WTC11 (cell line): ENCODE measurements around the gene SCYL1. TPM values are rescaled to one million over a fixed set of nuclear protein-coding genes. Genes with fewer than 3 reads are reported as not detected.
A peak's percentile ranks its signal among the peaks of the same experiment; 100 is the strongest.

ENCODE experiments used
- ATAC-seq: fragments of 200-7000 bp; cut with Tn5 transposase; 2 replicates; pipeline ENCODE4 v1.10.0; 2021; ENCODE audit warnings: mild to moderate bottlenecking, moderate library complexity
- CTCF ChIA-PET: fragments of 300-600 bp; sonication (Branson Sonifier 250); formaldehyde crosslinking; loops from one replicate; lab custom pipeline; 2021; ENCODE audit warnings: antibody characterized with exemption; lab: Charles Lee
- POLR2A ChIA-PET: fragments of 350-600 bp; sonication (Branson Sonifier 250); formaldehyde crosslinking; loops from one replicate; lab custom pipeline; 2021; ENCODE audit warnings: antibody characterized with exemption; lab: Charles Lee
- DNase-seq: peaks from one replicate; pipeline ENCODE4 v3.0.0; 2021; ENCODE audit warnings: low spot score
- H3K27ac Mint-ChIP-seq: 2 replicates; pipeline ENCODE4 v1.8.0; 2021; ENCODE audit warnings: mixed read lengths
- H3K27me3 Mint-ChIP-seq: 2 replicates; pipeline ENCODE4 v1.8.0; 2021; ENCODE audit warnings: low read depth, mild to moderate bottlenecking, moderate library complexity, mixed read lengths
- H3K36me3 Mint-ChIP-seq: 2 replicates; pipeline ENCODE4 v1.8.0; 2021; ENCODE audit warnings: mixed read lengths
- H3K4me1 Mint-ChIP-seq: 2 replicates; pipeline ENCODE4 v1.8.0; 2022; ENCODE audit warnings: mixed read lengths
- H3K4me3 Mint-ChIP-seq: 2 replicates; pipeline ENCODE4 v1.8.0; 2021; ENCODE audit warnings: mild to moderate bottlenecking, moderate library complexity, mixed read lengths
- H3K9me3 Mint-ChIP-seq: 2 replicates; pipeline ENCODE4 v1.8.0; 2021; ENCODE audit warnings: mixed read lengths
- ATF3 ChIP-seq: sonication (generic); formaldehyde crosslinking; conservative IDR thresholded peaks from 2 replicates; pipeline ENCODE4 v1.8.1; 2022; ENCODE audit warnings: mild to moderate bottlenecking, missing genetic modification reagents
- E2F4 ChIP-seq: sonication (generic); formaldehyde crosslinking; IDR thresholded peaks from 2 replicates; pipeline ENCODE4 v1.8.1; 2022; ENCODE audit warnings: low read depth, mild to moderate bottlenecking, moderate library complexity, missing genetic modification reagents, borderline replicate concordance
- FOXP1 ChIP-seq: sonication (generic); formaldehyde crosslinking; IDR thresholded peaks from 2 replicates; pipeline ENCODE4 v1.8.0; 2022; ENCODE audit warnings: missing genetic modification reagents, mild to moderate bottlenecking, moderate library complexity, borderline replicate concordance
- JUN ChIP-seq: sonication (generic); formaldehyde crosslinking; IDR thresholded peaks from 2 replicates; pipeline ENCODE4 v1.8.0; 2023; ENCODE audit warnings: mild to moderate bottlenecking, missing genetic modification reagents
- NR2C2 ChIP-seq: sonication (generic); formaldehyde crosslinking; IDR thresholded peaks from 2 replicates; pipeline ENCODE4 v1.8.0; 2022; ENCODE audit warnings: mild to moderate bottlenecking, missing genetic modification reagents
- RELA ChIP-seq: sonication (generic); formaldehyde crosslinking; IDR thresholded peaks from 2 replicates; pipeline ENCODE4 v1.8.1; 2022; ENCODE audit warnings: missing genetic modification reagents, mild to moderate bottlenecking, borderline replicate concordance
- TEAD4 ChIP-seq: sonication (generic); formaldehyde crosslinking; IDR thresholded peaks from 2 replicates; pipeline ENCODE4 v1.8.0; 2022; ENCODE audit warnings: mild to moderate bottlenecking, missing genetic modification reagents
- TP53 ChIP-seq: sonication (generic); formaldehyde crosslinking; IDR thresholded peaks from 2 replicates; pipeline ENCODE4 v1.8.1; 2023; ENCODE audit warnings: mild to moderate bottlenecking, missing genetic modification reagents
- ZNF138 ChIP-seq: sonication (generic); formaldehyde crosslinking; conservative IDR thresholded peaks from 2 replicates; pipeline ENCODE4 v1.8.1; 2022; ENCODE audit warnings: mild to moderate bottlenecking, moderate library complexity, missing genetic modification reagents
- total RNA-seq: library from RNA; stranded (reverse); gene quantifications from 3 replicates; pipeline ENCODE4 v1.2.3, GENCODE V29; 2021
- TF ChIP-seq, protein P1 (sequence below): sonication (generic); formaldehyde crosslinking; IDR thresholded peaks from 2 replicates; pipeline ENCODE4 v1.8.1; 2023; ENCODE audit warnings: mild to moderate bottlenecking, missing genetic modification reagents, borderline replicate concordance
- TF ChIP-seq, protein P2 (sequence below): sonication (generic); formaldehyde crosslinking; IDR thresholded peaks from 2 replicates; pipeline ENCODE4 v1.8.1; 2023; ENCODE audit warnings: mild to moderate bottlenecking, missing genetic modification reagents
- TF ChIP-seq, protein P3 (sequence below): sonication (generic); formaldehyde crosslinking; IDR thresholded peaks from 2 replicates; pipeline ENCODE4 v1.8.1; 2023; ENCODE audit warnings: mild to moderate bottlenecking, missing genetic modification reagents, moderate library complexity
- TF ChIP-seq, protein P4 (sequence below): sonication (generic); formaldehyde crosslinking; IDR thresholded peaks from 2 replicates; pipeline ENCODE4 v1.8.1; 2023; ENCODE audit warnings: mild to moderate bottlenecking, missing genetic modification reagents

SCYL1 gene
- total RNA-seq, 1 experiment from 2014 or later = 76.8 TPM

GRCh38 chr11:65537620-65538231, 12.8 kb downstream of the SCYL1 start:
- ChIA-PET CTCF (interaction anchor here (0.9 to 10.3 kb wide), 8 partner anchors 8 to 52 kb away, joined by 3 to 271 read pairs (median 7); partner anchors contain the start of genes FAM89B, KCNK7, SCYL1 and ZNRD2), POLR2A (no interaction called here)
- TF ChIP-seq TEAD4 (CRISPR knock-in tag) = no peak
- TF ChIP-seq, protein P1, sequence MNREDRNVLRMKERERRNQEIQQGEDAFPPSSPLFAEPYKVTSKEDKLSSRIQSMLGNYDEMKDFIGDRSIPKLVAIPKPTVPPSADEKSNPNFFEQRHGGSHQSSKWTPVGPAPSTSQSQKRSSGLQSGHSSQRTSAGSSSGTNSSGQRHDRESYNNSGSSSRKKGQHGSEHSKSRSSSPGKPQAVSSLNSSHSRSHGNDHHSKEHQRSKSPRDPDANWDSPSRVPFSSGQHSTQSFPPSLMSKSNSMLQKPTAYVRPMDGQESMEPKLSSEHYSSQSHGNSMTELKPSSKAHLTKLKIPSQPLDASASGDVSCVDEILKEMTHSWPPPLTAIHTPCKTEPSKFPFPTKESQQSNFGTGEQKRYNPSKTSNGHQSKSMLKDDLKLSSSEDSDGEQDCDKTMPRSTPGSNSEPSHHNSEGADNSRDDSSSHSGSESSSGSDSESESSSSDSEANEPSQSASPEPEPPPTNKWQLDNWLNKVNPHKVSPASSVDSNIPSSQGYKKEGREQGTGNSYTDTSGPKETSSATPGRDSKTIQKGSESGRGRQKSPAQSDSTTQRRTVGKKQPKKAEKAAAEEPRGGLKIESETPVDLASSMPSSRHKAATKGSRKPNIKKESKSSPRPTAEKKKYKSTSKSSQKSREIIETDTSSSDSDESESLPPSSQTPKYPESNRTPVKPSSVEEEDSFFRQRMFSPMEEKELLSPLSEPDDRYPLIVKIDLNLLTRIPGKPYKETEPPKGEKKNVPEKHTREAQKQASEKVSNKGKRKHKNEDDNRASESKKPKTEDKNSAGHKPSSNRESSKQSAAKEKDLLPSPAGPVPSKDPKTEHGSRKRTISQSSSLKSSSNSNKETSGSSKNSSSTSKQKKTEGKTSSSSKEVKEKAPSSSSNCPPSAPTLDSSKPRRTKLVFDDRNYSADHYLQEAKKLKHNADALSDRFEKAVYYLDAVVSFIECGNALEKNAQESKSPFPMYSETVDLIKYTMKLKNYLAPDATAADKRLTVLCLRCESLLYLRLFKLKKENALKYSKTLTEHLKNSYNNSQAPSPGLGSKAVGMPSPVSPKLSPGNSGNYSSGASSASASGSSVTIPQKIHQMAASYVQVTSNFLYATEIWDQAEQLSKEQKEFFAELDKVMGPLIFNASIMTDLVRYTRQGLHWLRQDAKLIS (CRISPR knock-in tag) = no peak
- no peak for TF ChIP-seq FOXP1 (CRISPR knock-in tag)
- TF ChIP-seq, protein P2, sequence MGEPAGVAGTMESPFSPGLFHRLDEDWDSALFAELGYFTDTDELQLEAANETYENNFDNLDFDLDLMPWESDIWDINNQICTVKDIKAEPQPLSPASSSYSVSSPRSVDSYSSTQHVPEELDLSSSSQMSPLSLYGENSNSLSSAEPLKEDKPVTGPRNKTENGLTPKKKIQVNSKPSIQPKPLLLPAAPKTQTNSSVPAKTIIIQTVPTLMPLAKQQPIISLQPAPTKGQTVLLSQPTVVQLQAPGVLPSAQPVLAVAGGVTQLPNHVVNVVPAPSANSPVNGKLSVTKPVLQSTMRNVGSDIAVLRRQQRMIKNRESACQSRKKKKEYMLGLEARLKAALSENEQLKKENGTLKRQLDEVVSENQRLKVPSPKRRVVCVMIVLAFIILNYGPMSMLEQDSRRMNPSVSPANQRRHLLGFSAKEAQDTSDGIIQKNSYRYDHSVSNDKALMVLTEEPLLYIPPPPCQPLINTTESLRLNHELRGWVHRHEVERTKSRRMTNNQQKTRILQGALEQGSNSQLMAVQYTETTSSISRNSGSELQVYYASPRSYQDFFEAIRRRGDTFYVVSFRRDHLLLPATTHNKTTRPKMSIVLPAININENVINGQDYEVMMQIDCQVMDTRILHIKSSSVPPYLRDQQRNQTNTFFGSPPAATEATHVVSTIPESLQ (CRISPR knock-in tag) = no peak
- no peak for TF ChIP-seq E2F4 (CRISPR knock-in tag)
- TF ChIP-seq ATF3 = no peak
- no peak for TF ChIP-seq NR2C2 (CRISPR knock-in tag)
- TF ChIP-seq, protein P3, sequence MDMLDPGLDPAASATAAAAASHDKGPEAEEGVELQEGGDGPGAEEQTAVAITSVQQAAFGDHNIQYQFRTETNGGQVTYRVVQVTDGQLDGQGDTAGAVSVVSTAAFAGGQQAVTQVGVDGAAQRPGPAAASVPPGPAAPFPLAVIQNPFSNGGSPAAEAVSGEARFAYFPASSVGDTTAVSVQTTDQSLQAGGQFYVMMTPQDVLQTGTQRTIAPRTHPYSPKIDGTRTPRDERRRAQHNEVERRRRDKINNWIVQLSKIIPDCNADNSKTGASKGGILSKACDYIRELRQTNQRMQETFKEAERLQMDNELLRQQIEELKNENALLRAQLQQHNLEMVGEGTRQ (CRISPR knock-in tag) = no peak
- H3K36me3 Mint-ChIP-seq = peaks cover 5% of the 10 kb centered on the region; the same call in 1 of the 2 replicates
- H3K4me1 Mint-ChIP-seq = peaks cover 2% of the 10 kb centered on the region
- H3K9me3 Mint-ChIP-seq = no peaks in the 10 kb centered on the region
- DNase-seq = no peak
- no peak overlapping the region for H3K27ac Mint-ChIP-seq
- H3K4me3 Mint-ChIP-seq = no peak overlapping the region
- ATAC-seq = no peak
- peaks cover 32% of the 10 kb centered on the region for H3K27me3 Mint-ChIP-seq

- ChIA-PET POLR2A (interaction anchor here (0.5 to 1.5 kb wide), 4 partner anchors 14 to 150 kb away, joined by 3 to 5 read pairs (median 3); no protein-coding TSS in a partner anchor), CTCF (interaction anchor here (0.7 to 10.3 kb wide), 14 partner anchors 9 to 242 kb away, joined by 3 to 271 read pairs (median 5); partner anchors contain the start of genes FAM89B, KCNK7, LTBP3 and SCYL1)
- ATAC-seq (no peak), DNase-seq (no peak)
- peak overlapping the region; percentile 37 for H3K4me3 Mint-ChIP-seq
- H3K27me3 Mint-ChIP-seq = peaks cover 38% of the 10 kb centered on the region
- no peaks in the 10 kb centered on the region; the same call in 1 of the 2 replicates for H3K36me3 Mint-ChIP-seq
- H3K4me1 Mint-ChIP-seq = peaks cover 2% of the 10 kb centered on the region
- no peak overlapping the region for H3K27ac Mint-ChIP-seq
- no peaks in the 10 kb centered on the region for H3K9me3 Mint-ChIP-seq
- TF ChIP-seq TP53 (CRISPR knock-in tag) (no peak), JUN (CRISPR knock-in tag) (no peak), ZNF138 (CRISPR knock-in tag) (no peak), RELA (no peak)
- TF ChIP-seq, protein P4, sequence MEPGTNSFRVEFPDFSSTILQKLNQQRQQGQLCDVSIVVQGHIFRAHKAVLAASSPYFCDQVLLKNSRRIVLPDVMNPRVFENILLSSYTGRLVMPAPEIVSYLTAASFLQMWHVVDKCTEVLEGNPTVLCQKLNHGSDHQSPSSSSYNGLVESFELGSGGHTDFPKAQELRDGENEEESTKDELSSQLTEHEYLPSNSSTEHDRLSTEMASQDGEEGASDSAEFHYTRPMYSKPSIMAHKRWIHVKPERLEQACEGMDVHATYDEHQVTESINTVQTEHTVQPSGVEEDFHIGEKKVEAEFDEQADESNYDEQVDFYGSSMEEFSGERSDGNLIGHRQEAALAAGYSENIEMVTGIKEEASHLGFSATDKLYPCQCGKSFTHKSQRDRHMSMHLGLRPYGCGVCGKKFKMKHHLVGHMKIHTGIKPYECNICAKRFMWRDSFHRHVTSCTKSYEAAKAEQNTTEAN (CRISPR knock-in tag) = 0 out of 2 replicates have a peak, but pooled peaks have one; percentile 10
Measured at GRCh38 chr11:65538232-65538914, 13.5 kb downstream of the SCYL1 start.
